Activated B cell treated with CpG ODN at 0.5 μM for 24 hours (primary cell): ENCODE data around the gene CCDC83. TPM values are rescaled to one million over a fixed set of nuclear protein-coding genes. Genes with fewer than 3 reads are reported as not detected.

Experiments used
- ATAC-seq: fragments of 200-7000 bp; cut with Tn5 transposase; one replicate; pipeline ENCODE4 v1.10.0; 2021; ENCODE audit warnings: low read depth, mild to moderate bottlenecking, moderate library complexity
- CTCF ChIA-PET: fragments of 350-600 bp; sonication (Branson Sonifier 250); formaldehyde crosslinking; loops from one replicate; lab custom pipeline; 2021; ENCODE audit warnings: antibody characterized with exemption; lab: Charles Lee
- POLR2A ChIA-PET: fragments of 350-600 bp; sonication (Branson Sonifier 250); formaldehyde crosslinking; loops from one replicate; lab custom pipeline; 2021; ENCODE audit warnings: antibody characterized with exemption; lab: Charles Lee
- DNase-seq: peaks from one replicate; pipeline ENCODE4 v3.0.0; 2022
- H3K27ac Mint-ChIP-seq: one replicate; pipeline ENCODE4 v1.8.0; 2020; ENCODE audit warnings: mixed read lengths
- H3K27me3 Mint-ChIP-seq: one replicate; pipeline ENCODE4 v1.8.0; 2021; ENCODE audit warnings: mixed read lengths
- H3K36me3 Mint-ChIP-seq: one replicate; pipeline ENCODE4 v1.8.0; 2021; ENCODE audit warnings: low read depth, mixed read lengths
- H3K4me1 Mint-ChIP-seq: one replicate; pipeline ENCODE4 v1.8.0; 2021; ENCODE audit warnings: mixed read lengths
- H3K4me3 Mint-ChIP-seq: one replicate; pipeline ENCODE4 v1.8.0; 2020; ENCODE audit warnings: mild to moderate bottlenecking, mixed read lengths
- H3K9me3 Mint-ChIP-seq: one replicate; pipeline ENCODE4 v1.8.0; 2020; ENCODE audit warnings: mixed read lengths
- CTCF ChIP-seq: fragments of 200-600 bp; IDR thresholded peaks from one replicate; pipeline ENCODE4 v1.8.0; 2022; ENCODE audit warnings: antibody characterized with exemption, mild to moderate bottlenecking
- intact Hi-C: fragments of 100-400 bp; cut with micrococcal nuclease; formaldehyde crosslinking; loops from one replicate; pipeline ENCODE4 v1.15.1; 2024
- total RNA-seq: library from RNA; stranded (reverse); gene quantifications from 2 replicates; pipeline ENCODE4 v1.2.3, GENCODE V29; 2022

Gene CCDC83
- total RNA-seq, 1 donor from 2014 or later = not detected

DNA sequence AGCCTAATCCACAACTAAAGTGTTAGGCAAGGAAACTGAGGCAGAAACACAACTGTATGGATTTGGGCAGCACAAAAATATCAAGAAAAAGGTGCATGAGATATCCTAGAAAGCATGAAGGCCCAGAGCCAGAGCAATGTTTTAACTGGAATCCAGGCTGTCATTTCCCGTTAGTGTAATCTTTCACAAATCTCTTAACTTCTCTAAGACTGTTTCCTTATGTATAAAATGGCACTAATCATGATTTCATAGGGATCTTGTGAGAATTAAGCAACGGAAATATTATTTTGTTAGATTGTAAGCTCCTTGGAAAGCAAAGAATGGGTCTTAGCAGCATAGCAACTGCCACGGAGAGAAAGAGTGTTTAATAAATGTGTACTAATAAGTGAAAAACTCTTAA lies 29.6 kb upstream of the CCDC83 start:
- DNase-seq (no peak), ATAC-seq (no peak)
- Mint-ChIP-seq H3K27ac (no peak overlapping the region), H3K4me3 (no peak overlapping the region), H3K36me3 (no peaks in the 10 kb centered on the region), H3K27me3 (no peaks in the 10 kb centered on the region), H3K9me3 (no peaks in the 10 kb centered on the region), H3K4me1 (no peaks in the 10 kb centered on the region)
- ChIA-PET POLR2A (no interaction called here), CTCF (interaction anchor here (0.6 kb wide), 1 partner anchor 16 kb away, joined by 3 read pairs; no protein-coding TSS in a partner anchor)
- intact Hi-C loops = loop anchor here (1.0 kb wide), 1 partner anchor 230 kb away; no protein-coding TSS in a partner anchor
- no peak for TF ChIP-seq CTCF

GRCh38 chr11:85826116-85826855 lies 28.9 kb upstream of the CCDC83 start:
- no peak for DNase-seq
- no peaks in the 10 kb centered on the region for H3K27me3 Mint-ChIP-seq
- POLR2A ChIA-PET = no interaction called here

GRCh38 chr11:85827748-85828639 lies 27.2 kb upstream of the CCDC83 start:
- Mint-ChIP-seq H3K27ac (no peak overlapping the region), H3K4me1 (no peaks in the 10 kb centered on the region), H3K4me3 (no peak overlapping the region)

More at GRCh38 chr11:85826116-85826855, 28.9 kb upstream of the CCDC83 start:
- no peak for TF ChIP-seq CTCF
- Mint-ChIP-seq H3K36me3 (no peaks in the 10 kb centered on the region), H3K27ac (no peak overlapping the region), H3K9me3 (no peaks in the 10 kb centered on the region), H3K4me3 (no peak overlapping the region), H3K4me1 (no peaks in the 10 kb centered on the region)
- CTCF ChIA-PET = no interaction called here
- no peak for ATAC-seq
- intact Hi-C loops = loop anchor here (1.0 kb wide), 1 partner anchor 231 kb away; no protein-coding TSS in a partner anchor

GRCh38 chr11:85828640-85828978 lies 26.6 kb upstream of the CCDC83 start:
- POLR2A ChIA-PET = no interaction called here
- no peak overlapping the region for H3K4me3 Mint-ChIP-seq
- no peak overlapping the region for H3K27ac Mint-ChIP-seq
- H3K27me3 Mint-ChIP-seq = no peaks in the 10 kb centered on the region
- DNase-seq = no peak
- ATAC-seq = no peak
- no peaks in the 10 kb centered on the region for H3K36me3 Mint-ChIP-seq
- TF ChIP-seq CTCF = no peak
- H3K4me1 Mint-ChIP-seq = no peaks in the 10 kb centered on the region
- CTCF ChIA-PET = no interaction called here
- intact Hi-C loops = no loop called here
- no peaks in the 10 kb centered on the region for H3K9me3 Mint-ChIP-seq

More at GRCh38 chr11:85827748-85828639, 27.2 kb upstream of the CCDC83 start:
- no peak for DNase-seq
- intact Hi-C loops = no loop called here
- Mint-ChIP-seq H3K9me3 (no peaks in the 10 kb centered on the region), H3K27me3 (no peaks in the 10 kb centered on the region), H3K36me3 (no peaks in the 10 kb centered on the region)
- ATAC-seq = no peak
- CTCF ChIA-PET = no interaction called here
- POLR2A ChIA-PET = no interaction called here
- no peak for TF ChIP-seq CTCF

GRCh38 chr11:85829172-85829571 lies 26.0 kb upstream of the CCDC83 start:
- POLR2A ChIA-PET = no interaction called here
- CTCF ChIA-PET = no interaction called here
- Mint-ChIP-seq H3K36me3 (no peaks in the 10 kb centered on the region), H3K27ac (no peak overlapping the region), H3K4me1 (no peaks in the 10 kb centered on the region), H3K27me3 (no peaks in the 10 kb centered on the region), H3K9me3 (no peaks in the 10 kb centered on the region), H3K4me3 (no peak overlapping the region)
- no peak for DNase-seq
- intact Hi-C loops = no loop called here
- no peak for TF ChIP-seq CTCF
- ATAC-seq = no peak
